NCI-H128 (cell line): ENCODE data around the gene ZDHHC22.
"Not testable (repeated sequence)": the region's sequence is repeated elsewhere in the genome, so short reads cannot be mapped to it uniquely, and the experiment has no call there.

Experiments
- DNase-seq: peaks from one replicate; lab custom pipeline; 2025; ENCODE audit not compliant: unreplicated experiment; lab: John Stamatoyannopoulos, UW

The ZDHHC22 gene, protein sequence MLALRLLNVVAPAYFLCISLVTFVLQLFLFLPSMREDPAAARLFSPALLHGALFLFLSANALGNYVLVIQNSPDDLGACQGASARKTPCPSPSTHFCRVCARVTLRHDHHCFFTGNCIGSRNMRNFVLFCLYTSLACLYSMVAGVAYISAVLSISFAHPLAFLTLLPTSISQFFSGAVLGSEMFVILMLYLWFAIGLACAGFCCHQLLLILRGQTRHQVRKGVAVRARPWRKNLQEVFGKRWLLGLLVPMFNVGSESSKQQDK

GRCh38 chr14:77141214-77142004, at the start of gene ZDHHC22:
ZDHHC22 (minus strand) TSS chr14:77141791; CDS start chr14:77139738, 2,053 bp downstream.
- DNase-seq: no peak

DNA sequence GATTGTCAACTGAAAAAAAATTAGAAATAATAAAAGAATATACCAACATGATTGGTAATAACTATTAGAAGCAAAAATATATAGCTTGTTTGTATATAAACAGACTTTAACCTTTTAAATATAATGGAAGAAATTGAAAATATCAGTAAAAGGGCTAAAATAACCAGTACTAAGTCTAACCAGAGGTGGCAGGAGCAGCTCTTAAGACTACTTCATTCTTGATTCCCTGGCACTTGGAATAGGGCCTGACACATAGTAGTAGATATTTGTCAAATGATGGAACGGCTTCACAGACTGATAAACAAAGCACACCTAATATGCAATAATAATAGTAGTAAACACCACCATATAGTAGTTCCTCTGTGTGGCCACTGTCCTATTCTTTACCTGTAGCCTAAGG, 49.4 kb upstream of the ZDHHC22 start:
- no peak for DNase-seq

DNA sequence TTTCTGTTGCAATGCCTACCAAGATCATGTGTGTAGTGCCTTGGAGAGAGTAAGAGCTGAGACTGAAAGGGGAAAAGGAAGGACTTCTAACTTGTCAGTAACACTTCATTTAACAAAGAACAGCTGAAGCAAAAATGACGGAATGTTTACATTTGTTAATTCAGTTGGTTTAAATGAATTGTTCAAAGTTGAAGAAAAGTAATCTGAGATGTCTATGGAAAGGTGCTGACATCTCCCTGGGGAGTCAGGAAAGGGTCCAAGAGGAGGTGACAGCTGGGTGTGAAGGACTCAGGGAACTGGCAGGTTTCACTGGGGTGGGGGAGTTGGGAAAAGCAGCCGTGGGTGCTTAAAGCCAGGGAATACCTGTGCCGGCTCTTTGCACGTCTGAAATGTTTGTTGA, 47.9 kb upstream of the ZDHHC22 start:
- DNase-seq: no peak

DNA sequence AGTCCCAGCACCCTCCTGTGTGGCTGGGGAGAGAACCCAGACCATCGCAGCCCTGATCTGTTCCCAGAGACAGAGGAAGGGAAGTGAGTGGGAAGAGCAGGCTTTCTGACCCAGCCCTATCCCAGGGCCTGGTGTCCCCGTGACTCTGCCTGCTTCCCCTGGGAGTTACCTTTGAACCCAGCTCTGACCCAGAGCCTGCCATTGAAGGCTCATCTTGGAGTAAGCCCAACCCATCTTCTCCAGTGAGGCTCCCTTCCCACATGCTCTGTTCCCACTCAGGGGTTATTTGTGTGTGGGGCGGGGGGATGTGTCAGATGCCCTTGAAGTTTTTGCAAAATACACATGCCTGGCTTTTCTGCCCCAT, 46.0 kb upstream of the ZDHHC22 start:
- no peak for DNase-seq

DNA sequence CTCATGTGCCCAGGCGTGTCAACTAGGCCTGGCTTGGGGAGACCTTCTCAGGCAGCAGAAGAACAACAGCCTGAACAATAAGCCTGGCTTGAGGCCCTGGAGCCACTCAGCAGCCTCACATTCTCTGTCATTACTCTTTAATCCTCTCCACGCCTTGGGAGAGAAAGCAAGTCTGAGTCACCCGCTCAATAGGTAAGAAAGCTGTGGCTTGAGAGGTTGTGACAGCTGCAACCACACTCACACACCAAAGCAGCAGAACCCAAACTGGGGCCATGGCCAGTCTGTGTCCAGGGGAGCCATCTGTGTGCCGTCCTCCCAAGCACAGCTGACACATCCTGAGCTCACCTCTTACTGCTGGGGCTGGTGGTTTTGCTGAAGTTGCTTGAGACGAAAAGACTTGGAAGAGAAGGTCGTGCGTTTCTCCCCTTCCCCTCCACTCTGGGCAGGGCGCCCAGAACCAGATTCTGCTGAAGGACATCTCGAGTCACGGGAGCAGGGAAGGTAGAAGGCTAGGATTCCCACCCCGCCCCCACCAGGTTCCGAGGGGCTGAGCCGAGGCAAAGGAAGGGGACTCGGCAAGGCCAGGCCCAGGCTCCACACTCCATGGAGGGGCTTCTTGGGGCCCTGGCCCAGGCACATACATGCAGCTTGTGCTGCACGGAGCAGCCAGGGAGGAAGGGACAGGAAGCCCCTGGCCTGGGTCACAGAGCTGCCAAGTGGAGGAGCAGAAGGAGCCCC, 45.5 kb upstream of the ZDHHC22 start:
- DNase-seq: no peak

DNA sequence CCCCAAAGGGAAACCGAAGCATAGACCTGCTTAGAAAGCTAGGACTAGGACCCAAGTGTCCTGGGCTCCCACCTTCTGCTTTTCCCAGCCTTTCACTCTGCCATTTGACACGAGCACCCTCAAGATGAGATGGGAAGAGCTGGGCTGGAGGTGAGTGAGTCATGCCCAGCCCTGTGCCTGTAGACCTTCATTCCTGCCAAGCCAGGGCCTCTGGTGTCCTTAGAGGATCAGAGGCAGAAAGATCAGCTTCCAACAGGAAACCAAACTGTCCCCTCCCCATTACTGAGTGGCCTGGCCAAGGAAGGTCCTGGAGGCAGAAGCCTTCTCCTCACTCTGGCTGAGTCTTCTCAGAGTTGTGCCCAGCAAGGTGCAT, 43.5 kb upstream of the ZDHHC22 start:
- no peak for DNase-seq

- DNase-seq: no peak
These were observed 43.0 kb upstream of the ZDHHC22 start for GRCh38 chr14:77184396-77185092.

GRCh38 chr14:77183896-77184295, 42.3 kb upstream of the ZDHHC22 start:
- no peak for DNase-seq

GRCh38 chr14:77181603-77182437, 40.2 kb upstream of the ZDHHC22 start, which contains the start of gene TMEM63C:
TMEM63C (plus strand) TSS chr14:77181798; CDS start chr14:77218814, 37,016 bp downstream.
- peak; percentile 76 for DNase-seq

DNA sequence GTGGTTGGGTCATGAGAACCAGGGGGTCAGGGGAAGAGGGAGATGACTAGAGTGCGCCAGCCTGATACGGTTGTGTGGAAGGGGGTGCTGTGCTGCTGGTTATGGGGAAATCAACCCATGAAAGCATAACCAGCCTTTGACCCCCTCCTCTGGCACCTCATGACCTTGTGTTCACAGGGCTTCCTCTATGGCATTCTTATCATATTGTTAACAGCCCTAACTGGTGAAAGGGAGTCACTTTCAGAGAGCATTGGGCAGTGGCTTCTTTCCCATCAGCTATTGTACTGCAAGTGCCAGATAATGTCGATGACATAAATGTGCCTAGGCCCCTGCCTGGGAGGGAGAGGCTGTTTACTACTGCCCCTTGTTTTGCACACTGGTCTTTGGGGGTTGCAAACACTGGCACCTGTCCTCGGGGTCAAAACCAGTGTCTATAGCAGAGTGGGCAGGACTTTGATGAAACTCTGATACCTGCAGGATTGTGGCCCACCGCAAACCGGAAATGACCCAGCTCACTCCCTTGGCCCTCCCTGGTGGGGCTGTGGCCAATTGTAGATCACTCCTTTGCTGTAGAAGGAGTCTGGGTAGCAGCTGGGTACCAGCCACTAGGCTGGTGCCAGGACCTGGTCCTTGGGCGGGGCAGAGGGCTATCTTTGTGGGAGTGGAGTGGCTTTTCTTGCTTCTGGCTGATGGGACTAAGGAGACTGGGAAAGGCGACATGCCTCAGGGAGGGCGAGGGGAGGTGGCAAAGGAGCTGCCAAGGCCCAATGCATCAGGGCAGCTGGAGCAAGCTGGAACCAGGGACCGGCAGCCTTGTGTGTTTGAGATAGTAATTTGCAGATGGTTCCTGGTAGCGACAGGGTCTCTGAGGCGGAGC, 39.4 kb upstream of the ZDHHC22 start:
- DNase-seq: no peak

GRCh38 chr14:77178656-77179055, 37.1 kb upstream of the ZDHHC22 start:
- DNase-seq: no peak

DNA sequence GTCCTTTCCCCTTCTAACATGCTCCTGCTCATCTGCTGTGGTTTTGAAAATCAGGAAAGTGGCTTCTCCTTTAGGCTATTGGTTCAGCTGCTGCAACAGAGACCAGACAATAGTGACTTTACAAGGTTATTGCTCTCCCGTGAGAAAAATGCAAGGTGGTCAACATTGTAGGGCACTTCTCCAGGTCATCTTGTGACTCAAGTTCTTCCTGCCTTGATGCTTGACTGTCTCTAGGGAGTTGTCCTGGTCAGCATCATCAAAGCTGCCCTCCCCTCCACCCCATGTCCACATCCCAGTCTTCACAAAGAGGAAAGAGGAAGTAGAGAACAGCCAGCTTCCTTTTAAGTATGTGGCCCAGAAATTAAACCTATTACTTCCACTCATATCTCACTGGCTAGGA, 36.1 kb upstream of the ZDHHC22 start:
- no peak for DNase-seq

GRCh38 chr14:77175843-77176242, 34.3 kb upstream of the ZDHHC22 start:
- DNase-seq: no peak

- DNase-seq: not testable (repeated sequence)
These were observed 32.5 kb upstream of the ZDHHC22 start for GRCh38 chr14:77173911-77174617.

- DNase-seq: no peak
These were observed 31.3 kb upstream of the ZDHHC22 start for GRCh38 chr14:77172916-77173315.

DNA sequence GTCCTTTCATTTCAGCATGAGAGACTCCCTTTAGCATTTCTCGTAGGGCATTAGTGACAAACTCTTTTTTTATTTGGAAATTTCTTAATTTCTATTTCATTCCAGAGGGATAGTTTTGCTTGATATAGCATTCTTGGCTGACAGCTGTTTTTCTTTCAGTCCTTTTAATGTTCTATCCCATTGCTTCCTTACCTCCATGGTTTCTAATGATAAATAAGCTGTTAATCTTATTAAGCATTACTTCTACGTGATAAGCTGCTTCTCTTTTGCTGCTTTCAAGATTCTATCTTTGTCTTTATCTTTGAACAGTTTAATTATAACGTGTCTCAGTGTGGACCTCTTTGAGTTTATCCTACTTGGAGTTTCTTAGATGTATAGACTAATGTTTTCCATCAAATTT, 28.5 kb upstream of the ZDHHC22 start:
- no peak for DNase-seq

- DNase-seq: no peak
These were observed 19.4 kb upstream of the ZDHHC22 start for GRCh38 chr14:77161011-77161410.

GRCh38 chr14:77158882-77159255, 17.3 kb upstream of the ZDHHC22 start:
- DNase-seq: no peak
